Measurements from ENCODE around the gene CDC16.
A peak's percentile ranks its signal among the peaks of the same experiment; 100 is the strongest.
"Not testable (repeated sequence)": the region's sequence is repeated elsewhere in the genome, so short reads cannot be mapped to it uniquely, and the experiment has no call there.

Gene CDC16

DNA sequence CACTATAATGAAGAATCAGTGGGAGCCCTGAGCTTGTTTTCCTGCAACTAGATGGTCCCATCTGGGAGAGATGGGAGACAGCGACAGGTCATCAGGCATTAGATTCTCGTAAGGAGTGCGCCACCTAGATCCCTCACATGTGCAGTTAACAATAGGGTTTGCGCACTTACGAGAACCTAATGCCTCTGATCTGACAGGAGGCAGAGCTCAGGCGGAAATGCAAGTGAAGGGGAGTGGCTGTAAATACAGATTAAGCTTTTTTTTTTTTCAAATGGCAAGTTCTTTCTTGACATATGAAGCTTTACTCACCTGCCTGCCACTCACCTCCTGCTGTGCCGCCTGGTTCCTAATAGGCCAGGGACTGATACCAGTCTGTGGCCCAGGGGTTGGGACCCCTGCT, 14.4 kb downstream of the CDC16 start:
- no peak for TF ChIP-seq TAF1 (IDR thresholded peaks at IDR 0.05; ENCODE audit: borderline replicate concordance, low read depth, low read length)
- DNase-seq (ENCODE audit: insufficient read length), result no peak
- no peak for FAIRE-seq

DNA sequence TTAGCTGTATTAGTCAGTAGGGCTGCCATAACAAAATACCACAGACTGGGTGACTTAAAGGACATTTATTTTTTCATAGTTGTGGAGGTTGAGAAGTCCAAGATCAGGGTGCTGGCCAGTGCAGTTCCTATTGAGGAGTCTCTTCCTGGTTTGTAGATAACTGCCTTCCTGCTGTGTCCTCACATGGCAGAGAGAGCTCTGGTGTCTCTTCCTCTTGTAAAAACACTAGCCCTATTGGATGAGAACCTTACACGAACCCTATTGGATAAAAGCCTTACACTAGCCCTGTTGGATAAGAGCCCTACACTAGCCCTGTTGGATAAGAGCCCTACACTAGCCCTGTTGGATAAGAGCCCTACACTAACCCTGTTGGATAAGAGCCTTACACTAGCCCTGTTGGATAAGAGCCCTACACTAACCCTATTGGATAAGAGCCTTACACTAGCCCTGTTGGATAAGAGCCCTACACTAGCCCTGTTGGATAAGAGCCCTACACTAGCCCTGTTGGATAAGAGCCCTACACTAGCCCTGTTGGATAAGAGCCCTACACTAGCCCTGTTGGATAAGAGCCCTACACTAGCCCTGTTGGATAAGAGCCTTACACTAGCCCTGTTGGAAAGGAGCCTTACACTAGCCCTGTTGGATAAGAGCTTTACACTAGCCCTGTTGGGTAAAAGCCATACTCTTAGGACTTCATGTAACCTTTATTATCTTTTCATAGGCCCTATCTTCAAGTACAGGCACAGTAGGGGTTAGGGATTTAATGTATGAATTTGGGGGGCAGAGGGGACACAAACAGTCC, 17.1 kb downstream of the CDC16 start:
- DNase-seq (ENCODE audit: insufficient read length); FAIRE-seq: not testable (repeated sequence)

DNA sequence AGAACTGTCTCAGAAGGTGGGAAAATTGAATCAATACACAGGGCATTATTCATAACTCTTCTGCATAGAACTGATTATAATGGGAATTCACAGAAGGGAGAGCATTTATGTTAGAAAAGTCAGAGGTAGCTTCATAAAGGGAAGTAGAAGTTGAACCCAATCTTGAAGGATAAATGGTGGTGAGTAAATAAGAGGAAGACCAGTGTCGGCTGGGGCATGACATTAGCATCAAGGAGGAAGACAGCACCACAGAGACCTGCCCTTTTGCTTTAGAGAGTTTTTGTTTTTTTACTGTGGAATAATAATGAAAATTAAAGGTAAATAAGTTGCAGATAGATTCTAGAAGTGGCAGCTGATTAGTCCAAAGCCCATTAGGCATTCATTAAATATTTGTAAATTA, 21.9 kb downstream of the CDC16 start:
- DNase-seq (ENCODE audit: insufficient read length) (no peak), FAIRE-seq (no peak)
- TF ChIP-seq POLR2A (IDR thresholded peaks at IDR 0.05; ENCODE audit: low read depth, low read length), result no peak
- no peak for TF ChIP-seq TAF1 (IDR thresholded peaks at IDR 0.05; ENCODE audit: borderline replicate concordance, low read depth, low read length)
- no peak for TF ChIP-seq POLR2AphosphoS5 (IDR thresholded peaks at IDR 0.05; ENCODE audit: low read depth, low read length)

DNA sequence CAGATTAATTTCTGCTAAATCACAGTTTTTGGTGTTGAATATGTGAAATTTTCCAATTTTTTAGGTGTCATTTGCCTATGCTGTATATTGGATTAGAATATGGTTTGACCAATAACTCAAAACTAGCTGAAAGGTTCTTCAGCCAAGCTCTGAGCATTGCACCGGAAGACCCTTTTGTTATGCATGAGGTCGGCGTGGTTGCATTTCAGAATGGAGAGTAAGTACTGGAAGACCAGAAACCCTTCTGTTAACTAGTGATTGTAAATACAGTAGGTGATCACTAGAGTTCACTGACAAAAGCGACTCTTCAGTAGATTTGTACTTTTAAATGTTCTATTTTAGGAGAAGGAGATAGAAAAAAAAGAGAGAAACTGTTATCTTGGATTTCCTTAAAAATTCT, 22.3 kb downstream of the CDC16 start:
- no peak for TF ChIP-seq POLR2A (IDR thresholded peaks at IDR 0.05; ENCODE audit: low read depth, low read length)
- TF ChIP-seq POLR2AphosphoS5 (IDR thresholded peaks at IDR 0.05; ENCODE audit: low read depth, low read length), result no peak
- TF ChIP-seq TAF1 (IDR thresholded peaks at IDR 0.05; ENCODE audit: borderline replicate concordance, low read depth, low read length), result no peak
- no peak for DNase-seq (ENCODE audit: insufficient read length)
- no peak for FAIRE-seq

DNA sequence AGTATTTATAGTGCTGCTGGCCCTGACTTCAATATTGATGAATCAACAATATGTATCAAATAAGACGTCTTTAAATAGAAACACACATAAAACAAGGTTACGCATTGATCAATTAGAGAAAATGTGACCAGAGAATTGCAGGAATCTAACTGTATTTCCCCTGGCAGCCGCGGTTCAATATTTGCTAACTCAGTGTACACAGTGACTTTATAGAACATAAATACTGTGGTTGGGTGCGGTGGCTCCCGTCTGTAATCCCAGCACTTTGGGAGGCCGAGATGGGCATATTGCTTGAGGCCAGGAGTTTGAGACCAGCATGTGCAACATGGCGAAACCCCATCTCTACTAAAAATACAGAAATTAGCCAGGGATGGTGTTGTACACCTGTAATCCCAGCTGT, 23.9 kb downstream of the CDC16 start:
- no peak for TF ChIP-seq TAF1 (IDR thresholded peaks at IDR 0.05; ENCODE audit: borderline replicate concordance, low read depth, low read length)
- TF ChIP-seq POLR2AphosphoS5 (IDR thresholded peaks at IDR 0.05; ENCODE audit: low read depth, low read length), result no peak
- no peak for TF ChIP-seq POLR2A (IDR thresholded peaks at IDR 0.05; ENCODE audit: low read depth, low read length)
- DNase-seq (ENCODE audit: insufficient read length) (no peak), FAIRE-seq (no peak)

DNA sequence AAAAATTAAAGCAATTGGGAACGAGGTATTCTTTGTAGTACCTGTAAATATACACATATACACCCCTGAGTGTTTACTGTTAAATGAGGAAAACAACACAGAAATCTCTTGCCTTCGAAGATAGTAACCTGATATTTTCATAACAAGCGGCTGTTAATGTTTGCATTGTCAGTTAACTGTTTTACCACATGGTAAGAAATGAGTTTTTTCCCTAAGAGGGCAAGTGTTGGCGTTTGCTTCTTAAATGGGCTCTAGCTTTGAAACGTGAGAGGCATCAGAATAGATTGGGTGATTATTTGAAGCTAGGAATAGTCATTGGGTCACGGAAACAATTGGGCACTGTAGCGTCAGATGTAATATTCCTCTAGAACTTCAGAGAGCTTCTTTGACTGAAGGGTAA, 24.7 kb downstream of the CDC16 start:
- no peak for FAIRE-seq
- no peak for DNase-seq (ENCODE audit: insufficient read length)
- TF ChIP-seq POLR2A (IDR thresholded peaks at IDR 0.05; ENCODE audit: low read depth, low read length), result no peak
- no peak for TF ChIP-seq POLR2AphosphoS5 (IDR thresholded peaks at IDR 0.05; ENCODE audit: low read depth, low read length)
- TF ChIP-seq TAF1 (IDR thresholded peaks at IDR 0.05; ENCODE audit: borderline replicate concordance, low read depth, low read length), result no peak

DNA sequence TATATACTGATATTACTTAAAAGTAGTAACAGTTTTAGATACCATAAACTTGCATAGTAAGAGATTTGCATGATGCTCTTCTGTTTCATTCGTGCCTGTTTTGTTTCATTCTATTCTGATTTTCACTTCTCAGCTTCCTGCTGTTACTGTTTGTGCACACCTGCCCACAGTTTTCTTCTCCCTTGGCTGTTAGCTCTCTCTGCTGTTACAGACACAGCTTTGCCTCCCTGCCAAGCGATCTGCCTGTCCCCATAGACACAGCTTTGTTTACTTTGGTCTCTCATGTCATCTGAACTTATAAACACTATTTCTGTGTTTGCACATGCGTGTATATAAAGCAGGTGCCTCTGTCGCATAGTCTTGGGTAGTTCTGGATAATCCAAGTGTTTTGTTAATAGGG, 25.3 kb downstream of the CDC16 start:
- DNase-seq (ENCODE audit: insufficient read length) (no peak), FAIRE-seq (peak; percentile 70)
- TF ChIP-seq POLR2AphosphoS5 (IDR thresholded peaks at IDR 0.05; ENCODE audit: low read depth, low read length), result no peak

DNA sequence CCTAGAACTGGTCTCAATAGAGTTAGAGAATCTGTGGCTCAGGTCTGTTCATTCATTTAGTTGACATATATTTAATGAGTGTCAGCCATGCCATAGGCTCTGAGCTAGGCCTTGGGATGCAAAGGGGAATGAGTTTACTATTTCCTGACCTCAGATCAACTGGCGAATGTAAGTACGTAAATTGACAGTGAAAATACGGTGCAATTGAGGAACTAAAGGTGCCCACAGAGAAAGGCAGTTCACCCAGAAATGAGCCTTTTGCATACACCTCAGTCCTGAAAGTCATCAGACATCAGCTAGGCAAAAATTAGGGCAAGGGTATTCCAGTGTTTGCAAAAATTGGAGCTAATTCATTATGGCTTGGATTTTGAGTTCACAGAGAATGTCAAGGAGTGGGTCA, 26.1 kb downstream of the CDC16 start:
- TF ChIP-seq TAF1 (IDR thresholded peaks at IDR 0.05; ENCODE audit: borderline replicate concordance, low read depth, low read length) (no peak), POLR2AphosphoS5 (IDR thresholded peaks at IDR 0.05; ENCODE audit: low read depth, low read length) (no peak), POLR2A (IDR thresholded peaks at IDR 0.05; ENCODE audit: low read depth, low read length) (no peak)
- FAIRE-seq (no peak), DNase-seq (ENCODE audit: insufficient read length) (no peak)

DNA sequence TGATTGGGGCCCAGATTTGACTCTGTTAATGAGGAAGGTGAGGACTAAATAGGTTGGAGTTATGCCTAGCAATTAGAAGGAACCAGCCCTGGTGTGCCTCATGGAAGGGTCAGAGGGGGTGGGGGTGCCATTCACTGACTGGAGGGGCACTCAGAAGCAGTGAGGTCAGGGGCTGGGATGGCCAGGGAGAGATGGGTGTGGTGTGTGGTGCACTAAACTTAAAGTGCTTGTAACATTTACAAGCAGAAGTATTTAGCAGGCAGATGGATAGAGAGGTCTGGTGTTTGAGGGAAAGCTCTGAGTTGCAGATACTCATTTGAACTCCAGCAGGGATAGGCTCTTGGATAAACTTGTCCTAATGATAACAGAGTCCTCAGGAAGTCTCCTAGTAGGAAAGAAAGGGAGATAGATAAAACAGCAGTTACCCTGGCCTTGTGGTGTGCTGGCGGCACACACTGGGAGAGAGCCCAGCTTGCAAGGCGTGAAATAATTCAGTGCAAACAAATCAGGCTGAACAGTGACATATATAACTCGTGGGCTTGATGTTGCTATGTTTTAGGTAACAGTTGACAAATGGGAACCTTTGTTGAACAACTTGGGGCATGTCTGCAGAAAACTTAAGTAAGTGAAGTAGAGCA, 26.8 kb downstream of the CDC16 start:
- no peak for FAIRE-seq
- no peak for DNase-seq (ENCODE audit: insufficient read length)
- TF ChIP-seq TAF1 (IDR thresholded peaks at IDR 0.05; ENCODE audit: borderline replicate concordance, low read depth, low read length) (no peak), POLR2A (IDR thresholded peaks at IDR 0.05; ENCODE audit: low read depth, low read length) (no peak)

DNA sequence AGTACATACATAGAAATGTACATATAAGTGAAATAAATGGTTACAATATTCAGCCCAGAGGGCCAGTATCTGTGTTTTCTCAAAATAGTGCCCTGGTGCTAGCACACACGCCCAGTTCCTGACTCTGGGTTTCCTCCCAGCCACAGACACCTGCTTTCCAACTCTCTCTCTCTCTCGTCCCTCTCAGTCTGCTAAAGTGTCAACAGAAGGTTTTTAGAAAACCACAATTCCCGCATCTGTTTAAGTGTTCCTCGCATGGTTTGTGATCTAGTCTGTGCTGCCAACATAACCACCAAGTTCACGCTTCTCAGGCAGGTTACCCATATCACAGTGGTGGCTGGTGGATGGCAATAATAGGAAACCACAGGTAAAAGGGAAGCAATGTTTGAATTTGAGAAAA, 28.9 kb downstream of the CDC16 start:
- TF ChIP-seq POLR2AphosphoS5 (IDR thresholded peaks at IDR 0.05; ENCODE audit: low read depth, low read length) (no peak), POLR2A (IDR thresholded peaks at IDR 0.05; ENCODE audit: low read depth, low read length) (no peak), TAF1 (IDR thresholded peaks at IDR 0.05; ENCODE audit: borderline replicate concordance, low read depth, low read length) (no peak)
- FAIRE-seq (no peak), DNase-seq (ENCODE audit: insufficient read length) (no peak)

DNA sequence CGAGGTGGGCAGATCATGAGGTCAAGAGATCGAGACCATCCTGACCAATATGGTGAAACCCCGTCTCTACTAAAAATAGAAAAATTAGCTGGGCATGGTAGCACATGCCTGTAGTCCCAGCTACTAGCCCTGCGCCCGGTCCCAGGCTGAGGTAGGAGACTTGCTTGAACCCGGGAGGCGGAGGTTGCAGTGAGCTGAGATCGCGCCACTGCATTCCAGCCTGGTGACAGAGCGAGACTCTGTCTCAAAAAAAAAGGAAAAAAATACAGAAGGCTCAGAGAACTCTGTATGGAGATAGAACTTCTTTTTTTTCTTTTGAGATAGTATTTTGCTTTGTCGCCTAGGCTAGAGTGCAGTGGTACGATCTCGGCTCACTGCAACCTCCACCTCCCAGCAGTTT, 29.6 kb downstream of the CDC16 start:
- DNase-seq (ENCODE audit: insufficient read length); FAIRE-seq: not testable (repeated sequence)

DNA sequence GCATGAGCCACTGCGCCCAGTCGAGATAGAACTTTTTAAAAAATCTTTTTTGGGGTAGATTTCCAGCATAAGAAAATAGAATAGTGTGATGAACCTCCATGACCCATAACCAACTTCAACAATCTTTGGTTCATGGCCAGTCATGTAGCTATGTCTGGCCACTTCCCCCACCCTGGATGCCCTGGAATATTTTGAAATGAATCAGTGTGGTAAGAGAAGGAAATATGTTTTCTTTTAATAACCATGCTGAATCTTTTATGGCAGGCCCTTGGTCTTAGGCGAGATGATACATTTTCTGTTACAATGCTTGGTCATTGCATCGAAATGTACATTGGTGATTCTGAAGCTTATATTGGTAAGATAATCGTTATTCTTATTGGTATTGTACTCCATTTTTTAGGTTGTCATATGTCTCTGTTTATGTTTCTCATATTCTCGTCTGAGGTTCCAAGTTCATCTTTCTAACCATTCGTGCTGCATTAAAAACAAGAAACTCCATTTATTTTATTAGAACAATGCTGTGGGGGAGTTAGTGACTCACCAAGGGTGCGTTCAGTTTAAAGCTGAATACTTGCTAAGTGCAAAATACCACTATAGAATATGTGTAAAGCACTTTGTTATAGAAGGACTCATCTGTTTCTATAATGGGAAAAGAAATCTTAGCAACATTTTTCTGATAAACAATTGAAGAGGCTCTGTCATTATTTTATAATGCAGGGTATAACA, 30.4 kb downstream of the CDC16 start:
- FAIRE-seq (no peak), DNase-seq (ENCODE audit: insufficient read length) (no peak)
- no peak for TF ChIP-seq POLR2AphosphoS5 (IDR thresholded peaks at IDR 0.05; ENCODE audit: low read depth, low read length)
- no peak for TF ChIP-seq TAF1 (IDR thresholded peaks at IDR 0.05; ENCODE audit: borderline replicate concordance, low read depth, low read length)
- TF ChIP-seq POLR2A (IDR thresholded peaks at IDR 0.05; ENCODE audit: low read depth, low read length), result no peak

Data from GM12892 (cell line).